NCI-H2081 (cell line): ENCODE results near the gene LAMC3.

Source experiments
- DNase-seq, 2 experiments: peaks; one replicate each; lab custom pipeline; 2025; lab: John Stamatoyannopoulos, UW

Gene LAMC3

DNA sequence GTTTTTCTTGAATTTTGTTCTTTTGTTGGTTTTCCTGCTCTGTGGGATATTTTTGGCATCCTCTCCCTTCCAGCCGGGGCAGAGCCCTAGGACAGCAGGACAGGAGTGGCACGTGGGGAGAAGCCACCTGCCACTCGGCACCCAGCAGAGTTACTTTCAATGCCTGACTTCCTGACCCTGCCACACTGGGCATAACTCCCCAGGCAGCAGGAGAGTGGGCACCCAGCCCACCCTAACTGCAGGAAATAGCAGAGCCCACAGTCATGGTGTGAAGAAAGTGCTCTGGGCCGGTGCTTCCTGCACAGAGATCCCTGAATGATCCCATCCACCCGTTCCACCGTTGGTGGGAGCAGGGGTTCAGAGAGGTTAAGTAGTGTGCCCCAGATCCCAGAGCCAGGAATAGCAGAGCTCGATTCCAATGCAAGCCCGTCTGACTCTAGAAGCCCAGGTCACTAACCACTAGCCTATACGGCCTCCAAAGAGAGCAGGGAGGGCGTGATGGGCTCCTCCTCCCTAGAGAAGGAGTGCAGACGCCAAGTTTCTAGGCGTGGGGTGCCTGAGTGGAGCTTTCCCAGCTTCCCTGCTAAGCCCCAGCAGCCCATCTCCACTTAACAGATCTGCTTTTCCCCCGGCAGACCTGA is 108.3 kb downstream of the LAMC3 start:
- DNase-seq, result peak; percentile 10 to 46

DNA sequence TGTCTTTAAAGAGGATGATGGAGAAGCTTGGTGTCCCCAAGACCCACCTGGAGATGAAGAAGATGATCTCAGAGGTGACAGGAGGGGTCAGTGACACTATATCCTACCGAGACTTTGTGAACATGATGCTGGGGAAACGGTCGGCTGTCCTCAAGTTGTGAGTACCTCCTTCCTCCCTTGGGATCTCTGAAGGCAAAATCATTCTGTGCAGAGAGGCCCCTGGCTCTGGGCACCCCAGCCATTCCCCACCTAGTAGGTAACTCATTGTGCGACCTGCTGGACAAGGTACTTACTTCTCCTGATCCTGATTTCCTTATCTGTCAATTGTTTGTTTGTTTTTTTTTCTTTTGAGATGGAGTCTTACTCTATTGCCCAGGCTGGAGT is 108.8 kb downstream of the LAMC3 start:
- DNase-seq, result no peak

GRCh38 chr9:131119600-131119999 is 110.6 kb downstream of the LAMC3 start:
- DNase-seq, result no peak

DNA sequence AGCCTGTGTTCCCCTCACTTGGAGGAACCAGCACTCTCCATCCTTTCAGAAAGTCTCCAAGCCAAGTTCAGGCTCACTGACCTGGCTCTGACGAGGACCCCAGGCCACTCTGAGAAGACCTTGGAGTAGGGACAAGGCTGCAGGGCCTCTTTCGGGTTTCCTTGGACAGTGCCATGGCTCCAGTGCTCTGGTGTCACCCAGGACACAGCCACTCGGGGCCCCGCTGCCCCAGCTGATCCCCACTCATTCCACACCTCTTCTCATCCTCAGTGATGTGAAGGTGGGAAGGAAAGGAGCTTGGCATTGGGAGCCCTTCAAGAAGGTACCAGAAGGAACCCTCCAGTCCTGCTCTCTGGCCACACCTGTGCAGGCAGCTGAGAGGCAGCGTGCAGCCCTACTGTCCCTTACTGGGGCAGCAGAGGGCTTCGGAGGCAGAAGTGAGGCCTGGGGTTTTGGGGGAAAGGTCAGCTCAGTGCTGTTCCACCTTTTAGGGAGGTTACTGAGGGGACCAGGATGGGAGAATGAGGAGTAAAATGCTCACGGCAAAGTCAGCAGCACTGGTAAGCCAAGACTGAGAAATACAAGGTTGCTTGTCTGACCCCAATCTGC is 111.8 kb downstream of the LAMC3 start:
- DNase-seq, result no peak

DNA sequence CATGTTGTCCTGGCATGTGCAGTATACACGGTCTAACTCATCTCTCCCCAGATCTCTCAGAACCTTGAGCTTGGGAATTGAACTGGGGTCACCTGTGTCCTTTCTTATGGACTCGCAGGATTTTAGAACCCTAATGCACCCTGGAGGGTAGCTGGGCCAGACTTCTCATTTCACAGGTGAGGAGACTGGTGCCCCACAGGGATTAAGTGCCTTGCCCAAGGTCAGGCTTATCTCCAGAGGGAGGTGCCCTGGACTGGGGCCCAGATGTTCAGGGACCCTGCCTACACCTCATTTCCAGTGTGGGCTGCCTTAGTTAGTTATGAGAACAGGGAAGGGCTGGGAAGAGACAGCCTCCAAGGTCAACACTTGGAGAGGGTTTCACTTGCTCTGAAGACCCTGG is 112.4 kb downstream of the LAMC3 start:
- no peak for DNase-seq

DNA sequence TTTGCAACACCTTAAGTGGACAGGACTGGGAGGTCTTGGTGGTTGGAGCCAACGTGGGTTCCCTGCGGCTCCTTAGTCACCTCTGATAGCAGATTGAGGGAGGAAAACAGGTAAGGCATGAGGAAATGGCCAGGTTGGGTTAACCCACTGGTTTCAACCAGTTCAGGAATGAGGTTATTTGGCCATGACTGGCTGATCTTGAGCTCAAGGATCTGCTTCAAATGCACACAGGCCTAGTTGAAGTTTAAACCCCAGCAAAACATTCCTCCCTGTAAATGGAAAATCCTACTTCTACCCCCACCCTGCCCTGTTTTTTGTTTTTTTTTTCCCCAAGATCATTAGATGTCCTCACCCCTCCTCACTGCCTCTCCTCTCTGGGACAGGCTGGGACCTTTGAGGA is 113.2 kb downstream of the LAMC3 start:
- DNase-seq, result no peak

- DNase-seq, result no peak
Measured at GRCh38 chr9:131125038-131125287, 116.0 kb downstream of the LAMC3 start.

DNA sequence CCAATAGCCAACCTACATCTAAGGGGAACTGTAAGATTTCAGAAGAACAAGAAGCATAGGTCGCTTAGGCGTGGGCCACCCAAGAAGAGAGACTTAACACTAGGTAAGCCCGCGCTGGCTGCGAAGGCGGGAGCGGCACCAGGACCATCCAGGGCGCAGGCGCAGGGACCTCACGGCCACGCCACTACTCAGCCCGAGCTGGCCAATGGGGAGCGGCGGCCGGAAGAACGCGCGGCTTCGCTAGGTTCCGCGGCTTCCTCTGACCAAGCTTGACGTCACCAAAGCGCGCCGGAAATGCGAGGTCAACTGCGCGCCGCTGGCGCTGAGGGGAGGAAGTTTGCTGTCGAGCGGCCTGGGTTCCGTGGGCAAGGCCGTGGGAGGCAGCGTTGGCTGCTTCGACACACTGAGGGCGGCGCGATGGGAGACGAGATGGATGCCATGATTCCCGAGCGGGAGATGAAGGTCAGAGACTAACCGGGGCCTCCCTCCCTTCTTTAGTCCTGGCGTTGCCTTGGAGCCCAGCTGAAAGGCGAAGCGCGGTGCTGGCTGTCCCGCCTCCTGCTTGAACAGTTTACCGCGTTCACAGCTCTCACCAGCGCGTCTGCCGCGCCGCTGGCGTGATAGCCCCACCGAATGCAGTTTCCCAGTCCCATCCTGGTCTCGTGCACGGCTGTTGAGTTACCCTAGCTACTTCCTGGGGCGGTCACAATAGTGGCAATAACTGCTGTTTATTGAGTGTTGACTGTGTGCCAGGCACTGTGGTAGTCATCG is 116.5 kb downstream of the LAMC3 start, which contains the start of gene NUP214:
NUP214 (plus strand) TSS at position 299 of the 771 bp plus-strand sequence; CDS start at position 418, 119 bp downstream.
- peak; percentile 96 to 98 for DNase-seq

GRCh38 chr9:131126059-131126426 is 117.1 kb downstream of the LAMC3 start:
- DNase-seq, result no peak

GRCh38 chr9:131129183-131129582 is 120.2 kb downstream of the LAMC3 start:
- DNase-seq, result no peak

- peak in 1 of 2 experiments; percentile 14 for DNase-seq
Measured at GRCh38 chr9:131138676-131139075, 129.7 kb downstream of the LAMC3 start.

- DNase-seq, result no peak
Measured at GRCh38 chr9:131140112-131140511, 131.1 kb downstream of the LAMC3 start.

DNA sequence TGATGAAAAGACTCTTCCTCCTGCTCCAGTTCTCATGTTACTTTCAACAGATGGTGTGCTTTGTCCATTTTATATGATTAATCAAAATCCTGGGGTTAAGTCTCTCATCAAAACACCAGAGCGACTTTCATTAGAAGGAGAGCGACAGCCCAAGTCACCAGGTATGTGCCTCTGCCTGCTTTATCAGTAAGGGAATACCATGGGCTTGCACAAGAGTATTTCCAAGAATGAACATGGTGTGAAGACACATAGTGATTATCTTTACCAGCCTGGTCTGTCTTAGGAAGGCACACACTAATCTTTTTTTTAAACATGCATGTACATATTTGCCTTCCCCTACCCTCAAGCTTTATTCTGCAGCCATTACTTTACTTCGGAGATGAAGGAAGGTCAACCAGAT is 131.6 kb downstream of the LAMC3 start:
- DNase-seq, result no peak

- no peak for DNase-seq
Measured at GRCh38 chr9:131142160-131142559, 133.2 kb downstream of the LAMC3 start.
